RPMI7951 (cell line): ENCODE measurements around the gene CLSTN3. TPM values are rescaled to one million over a fixed set of nuclear protein-coding genes. Genes with fewer than 3 reads are reported as not detected.
"Not testable (repeated sequence)": the region's sequence is repeated elsewhere in the genome, so short reads cannot be mapped to it uniquely, and the experiment has no call there.

Experiments
- DNase-seq: peaks from one replicate; pipeline ENCODE4 v3.0.0-alpha.2; 2012; ENCODE audit warnings: low read depth
- total RNA-seq: library from RNA; depleted of rRNA; stranded (reverse); fragments of >200 nt; shearing (Covaris generic); gene quantifications from 2 replicates; pipeline ENCODE4 v1.2.3, GENCODE V29; 2014

The CLSTN3 gene
- total RNA-seq, 1 experiment from 2014 or later, result 7.3 TPM

DNA sequence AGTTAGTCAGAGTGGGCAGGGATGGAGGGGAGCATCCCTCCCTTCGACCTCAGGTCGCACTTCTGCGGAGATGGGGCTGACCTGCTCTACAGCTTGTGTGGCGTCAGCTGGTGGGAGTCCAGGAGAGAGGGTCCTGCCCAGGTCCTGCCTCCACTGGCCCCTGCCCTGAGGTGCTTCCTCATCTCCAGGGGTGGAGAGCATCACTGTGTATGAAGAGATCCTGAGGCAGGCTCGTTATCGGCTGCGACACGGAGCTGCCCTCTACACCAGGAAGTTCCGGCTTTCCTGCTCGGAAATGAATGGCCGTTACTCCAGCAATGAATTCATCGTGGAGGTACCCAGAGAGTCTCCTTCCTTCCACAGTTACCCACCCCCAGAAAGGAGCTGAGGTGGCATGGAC lies 20.2 kb downstream of the CLSTN3 start:
- no peak for DNase-seq

DNA sequence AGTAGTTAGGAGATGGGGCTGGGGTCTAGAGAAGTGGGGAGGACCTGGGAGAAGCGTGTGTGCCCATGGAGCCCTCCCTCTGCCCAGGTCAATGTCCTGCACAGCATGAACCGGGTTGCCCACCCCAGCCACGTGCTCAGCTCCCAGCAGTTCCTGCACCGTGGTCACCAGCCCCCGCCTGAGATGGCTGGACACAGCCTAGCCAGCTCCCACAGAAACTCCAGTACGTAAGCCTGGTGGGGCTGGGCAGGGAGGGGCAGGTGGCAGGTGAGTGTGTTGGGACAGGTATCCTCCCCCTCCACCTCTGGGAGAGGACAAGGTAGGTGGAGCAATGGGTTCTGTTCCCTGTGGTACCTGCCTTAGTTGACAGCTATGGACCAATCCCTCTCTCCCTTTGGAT lies 20.7 kb downstream of the CLSTN3 start:
- DNase-seq, result no peak

DNA sequence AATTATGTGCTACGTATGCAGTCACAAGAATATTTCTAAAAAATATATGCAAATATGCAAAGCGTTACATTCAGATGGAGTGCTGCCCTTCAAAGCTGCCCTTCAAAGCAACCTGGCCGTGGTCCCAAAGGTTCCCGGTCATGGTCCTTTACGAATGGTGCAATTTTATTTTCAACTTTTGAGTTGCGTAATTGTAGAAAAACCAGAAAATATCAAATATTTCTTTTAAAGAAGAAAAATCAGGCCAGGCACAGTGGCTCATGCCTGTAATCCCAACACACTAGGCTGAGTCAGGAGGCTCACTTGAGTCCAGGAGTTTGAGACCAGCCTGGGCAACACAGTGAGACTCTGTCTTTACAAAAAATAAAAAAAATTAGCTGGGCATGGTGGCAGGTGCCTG lies 21.4 kb downstream of the CLSTN3 start:
- DNase-seq, result no peak

DNA sequence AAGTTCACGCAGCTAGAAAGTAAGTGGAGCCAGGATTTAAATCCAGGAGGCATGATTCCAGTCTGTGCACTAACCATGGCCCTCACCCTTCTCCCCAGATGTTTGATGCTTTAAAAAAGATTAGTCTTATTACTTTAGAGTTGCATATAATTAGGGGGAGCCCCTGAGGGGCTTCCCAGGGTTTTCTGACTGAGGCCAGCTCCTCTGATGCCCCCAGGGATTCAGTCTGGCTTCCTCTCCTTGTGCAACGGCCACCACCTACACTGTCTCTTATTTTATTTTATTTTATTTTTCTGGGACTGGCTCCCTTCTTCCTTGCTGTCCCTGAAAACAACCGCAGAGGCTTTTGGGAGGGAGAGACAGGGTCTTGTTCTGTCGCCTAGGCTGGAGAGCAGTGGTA lies 22.6 kb downstream of the CLSTN3 start:
- no peak for DNase-seq

DNA sequence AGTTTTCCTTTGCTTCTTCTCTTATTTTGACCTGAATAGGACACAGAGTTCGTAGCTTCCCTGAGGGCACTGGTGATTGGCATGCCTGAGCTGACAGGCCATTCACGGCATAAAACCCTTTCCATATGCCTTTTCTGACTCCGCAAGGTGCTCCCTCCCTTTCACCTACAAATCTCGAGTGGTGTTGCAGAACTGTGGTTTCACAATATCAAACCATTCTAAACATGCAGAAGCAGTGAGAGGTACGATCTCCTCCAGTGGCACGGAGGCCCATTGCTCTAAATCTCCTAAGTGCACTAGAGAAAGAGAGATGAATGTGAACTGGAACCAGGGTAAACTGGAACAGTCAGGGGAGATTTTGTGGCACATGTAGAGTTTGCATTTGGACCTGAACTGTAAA lies 23.9 kb downstream of the CLSTN3 start:
- no peak for DNase-seq

DNA sequence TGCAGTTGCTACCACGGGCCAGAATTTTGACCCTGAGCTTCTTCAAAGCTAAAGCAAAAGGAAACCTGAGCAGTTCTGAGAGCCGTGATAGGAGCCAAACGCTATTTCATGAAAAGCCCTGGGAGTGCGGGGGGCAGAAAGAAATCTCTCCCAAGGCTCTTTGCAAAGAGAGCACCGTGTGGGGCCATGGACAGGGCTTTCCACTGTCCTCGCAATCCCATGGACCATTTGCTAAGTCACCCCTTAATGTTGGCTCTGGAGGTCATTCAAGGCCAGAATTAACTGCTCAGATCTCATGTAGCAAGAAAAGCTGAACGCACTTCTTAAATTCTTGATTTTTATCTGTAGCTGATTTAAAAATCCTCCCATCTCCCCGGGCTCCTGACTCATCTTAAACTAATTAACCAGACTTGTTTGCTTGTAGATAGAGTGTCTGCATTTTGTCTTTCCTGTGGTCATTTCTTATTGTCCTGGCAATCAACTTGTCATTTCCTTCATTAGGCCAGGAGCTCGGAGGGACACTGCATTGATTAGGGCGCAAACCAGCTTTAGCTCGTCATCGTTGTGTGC lies 24.8 kb downstream of the CLSTN3 start:
- no peak for DNase-seq

DNA sequence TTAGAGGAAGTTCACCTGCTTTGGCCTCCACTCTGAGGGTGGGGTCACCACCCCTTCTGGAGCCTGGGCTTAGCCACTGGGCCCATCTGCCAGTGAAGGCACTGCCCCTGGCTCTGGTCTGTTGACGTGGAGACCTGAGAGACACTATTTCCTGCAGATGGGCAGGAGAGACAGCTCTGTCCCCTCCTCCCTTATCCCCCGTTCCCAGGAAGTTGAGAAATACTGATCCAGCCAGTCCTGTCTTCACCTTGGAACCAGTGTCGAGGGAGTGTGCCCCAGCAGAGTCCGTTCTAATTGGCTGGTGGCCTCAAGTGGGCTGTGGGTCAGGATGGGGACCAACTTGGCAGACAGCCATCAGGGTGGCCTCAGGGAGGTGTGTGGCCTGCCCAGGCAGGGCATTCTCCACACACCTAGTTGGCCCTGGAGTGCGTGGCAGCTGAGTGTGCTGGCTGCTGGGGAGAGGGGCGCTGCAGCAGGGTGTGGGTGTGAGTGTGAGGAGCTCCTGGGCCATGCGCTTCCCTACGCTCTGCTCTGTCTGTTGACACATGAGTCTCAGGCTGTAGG lies 25.4 kb downstream of the CLSTN3 start:
- DNase-seq, result no peak

DNA sequence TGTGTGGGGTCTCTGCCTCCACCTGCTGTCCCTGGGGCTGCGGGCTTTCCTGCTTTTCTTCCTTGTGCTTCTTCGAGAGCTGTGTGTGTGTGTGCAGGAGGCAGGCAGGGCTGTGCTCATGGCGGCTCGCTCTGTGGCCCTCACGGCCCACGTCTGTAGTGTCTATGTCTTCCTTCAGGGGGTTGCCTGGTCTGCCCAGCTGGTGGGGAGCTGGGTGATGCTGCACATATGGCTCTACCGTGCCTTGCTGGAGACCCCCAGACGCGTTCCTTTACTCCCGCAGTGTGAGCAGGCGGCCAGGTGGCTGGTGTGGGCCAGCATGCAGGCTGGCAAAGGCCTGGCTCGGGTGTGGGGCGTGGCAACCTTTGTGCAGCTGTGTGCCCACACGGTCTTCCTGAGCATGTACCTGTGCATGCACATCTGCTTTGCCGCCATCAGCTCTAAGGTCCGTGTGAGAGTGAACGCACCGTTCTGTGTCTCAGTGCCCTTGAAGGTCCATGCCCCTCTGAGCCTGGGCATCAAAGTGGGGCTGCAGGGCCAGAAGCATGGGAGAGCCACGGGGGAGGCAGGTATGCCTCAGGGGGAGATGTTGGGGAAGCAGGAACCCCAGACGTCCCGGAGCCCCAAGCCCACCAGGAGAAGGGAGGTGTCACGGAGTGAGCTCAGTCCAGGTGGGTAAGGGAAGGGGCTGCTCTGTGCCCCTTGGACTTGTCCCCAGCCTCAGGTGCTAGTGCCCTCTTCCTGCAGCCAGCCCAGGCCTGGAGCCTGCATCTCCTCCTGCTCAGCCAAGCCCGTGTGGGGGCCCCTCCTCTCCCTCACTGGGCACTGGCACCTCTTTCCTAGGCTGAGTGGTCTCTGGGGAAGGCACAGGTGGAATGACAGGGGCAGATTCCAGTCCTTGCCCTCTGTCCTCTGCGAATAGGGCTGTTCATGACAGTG lies 26.4 kb downstream of the CLSTN3 start:
- no peak for DNase-seq

DNA sequence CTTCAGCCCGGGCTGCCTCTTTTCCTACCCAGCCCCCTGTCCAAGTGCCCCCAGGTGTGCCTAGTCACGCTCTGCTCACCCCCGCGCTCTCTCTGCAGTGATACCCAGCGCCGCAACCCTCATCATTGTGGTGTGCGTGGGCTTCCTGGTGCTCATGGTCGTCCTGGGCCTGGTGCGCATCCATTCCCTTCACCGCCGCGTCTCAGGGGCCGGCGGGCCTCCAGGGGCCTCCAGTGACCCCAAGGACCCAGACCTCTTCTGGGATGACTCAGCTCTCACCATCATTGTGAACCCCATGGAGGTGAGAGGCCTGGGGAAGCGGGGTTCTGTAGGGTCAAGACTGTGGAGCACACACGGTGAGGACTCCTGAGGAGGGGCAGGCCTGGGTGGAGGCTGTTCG lies 27.2 kb downstream of the CLSTN3 start:
- DNase-seq, result no peak

DNA sequence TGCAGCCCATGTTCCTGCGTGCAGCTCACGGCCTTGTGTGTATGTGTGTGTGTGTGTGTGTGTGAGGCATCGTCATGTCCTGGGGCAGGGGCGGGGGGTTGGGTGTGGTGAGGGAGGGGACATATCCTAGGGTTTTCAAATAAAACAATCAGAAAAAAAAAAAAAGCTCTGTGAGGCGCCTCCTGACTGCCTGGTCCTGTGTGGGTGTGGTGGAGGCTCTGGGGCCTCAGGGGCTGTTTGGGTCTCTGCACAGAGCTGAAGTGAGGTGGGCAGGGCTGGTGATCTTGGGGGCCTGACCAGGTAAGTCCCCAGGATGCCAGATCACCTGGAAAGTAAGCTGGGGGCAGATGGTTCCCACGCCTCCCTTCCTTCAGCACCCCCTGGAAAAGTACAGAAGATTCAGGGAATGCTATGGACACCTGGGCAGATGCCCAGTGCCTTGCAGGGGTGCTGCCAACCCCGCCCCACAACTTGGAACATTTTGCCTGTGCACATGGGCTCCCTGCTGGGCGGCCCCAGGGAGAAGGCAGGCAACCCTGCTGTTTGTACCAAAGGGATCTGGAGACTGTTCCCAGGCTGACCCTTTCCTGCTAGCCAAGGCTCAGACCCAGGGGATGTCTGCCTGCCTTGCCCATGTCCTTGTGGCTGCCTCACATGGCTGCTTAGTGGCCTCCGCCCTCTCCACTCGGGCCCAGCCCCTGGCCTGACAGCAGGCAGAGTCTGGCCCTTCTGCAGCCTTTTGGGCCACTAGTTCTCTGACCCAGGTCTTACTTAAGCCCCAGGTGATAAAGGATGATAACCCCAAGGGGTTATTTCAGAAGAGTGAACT lies 28.8 kb downstream of the CLSTN3 start:
- DNase-seq, result no peak

DNA sequence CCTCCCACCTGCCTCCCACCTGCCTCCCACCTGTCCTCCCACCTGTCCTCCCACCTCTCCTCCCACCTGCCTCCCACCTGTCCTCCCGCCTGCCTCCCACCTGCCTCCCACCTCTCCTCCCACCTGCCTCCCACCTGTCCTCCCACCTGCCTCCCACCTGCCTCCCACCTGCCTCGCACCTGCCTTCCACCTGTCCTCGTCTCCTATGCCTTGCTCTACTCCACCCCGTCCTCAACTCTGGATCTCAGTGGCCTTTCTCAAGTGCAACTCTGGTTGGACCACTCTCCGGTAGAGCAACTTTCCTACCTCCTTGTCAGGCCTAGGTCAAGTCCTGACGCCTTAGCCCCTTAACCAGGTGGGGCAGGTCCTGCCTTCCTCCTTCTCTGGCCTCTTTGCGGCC lies 30.0 kb downstream of the CLSTN3 start:
- DNase-seq, result no peak

DNA sequence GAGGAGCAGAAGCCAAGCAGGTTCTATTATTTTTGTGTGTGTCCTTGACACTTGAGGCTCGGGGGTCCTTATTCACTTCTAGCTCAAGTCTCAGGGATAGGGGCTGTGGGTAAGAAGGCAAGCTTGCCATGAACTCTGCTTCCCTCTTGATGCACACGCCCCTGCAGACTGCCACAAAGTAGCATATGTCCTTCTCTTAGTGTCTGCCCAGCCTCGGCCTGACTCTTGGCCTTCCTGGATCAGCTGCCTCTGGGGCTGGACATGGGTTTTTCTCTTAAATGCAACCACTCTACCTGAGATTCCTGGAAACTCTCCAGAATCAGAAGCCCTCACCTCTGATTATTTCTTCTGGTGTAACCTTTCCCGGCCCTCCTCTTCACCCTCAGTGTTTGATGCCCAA lies 31.2 kb downstream of the CLSTN3 start:
- no peak for DNase-seq

DNA sequence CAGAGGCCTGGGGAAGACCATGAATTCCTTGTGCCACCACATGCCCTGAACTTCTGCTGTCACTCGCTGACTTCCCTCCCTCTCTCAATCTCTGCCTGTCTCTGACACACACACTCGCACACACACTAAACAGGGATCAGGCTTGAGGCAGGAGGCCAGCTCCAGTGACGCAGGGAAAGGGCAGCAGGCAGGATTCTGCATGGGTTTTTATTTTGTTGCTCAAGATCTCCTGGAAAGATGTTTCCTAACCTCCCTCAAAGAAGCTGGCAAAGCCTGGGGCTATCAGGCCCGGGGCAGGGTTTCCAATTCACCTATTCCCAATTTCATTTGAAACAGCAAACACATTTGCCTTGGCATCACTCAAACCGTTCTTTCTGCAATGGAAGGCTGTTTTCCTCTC lies 31.6 kb downstream of the CLSTN3 start:
- peak; percentile 26 for DNase-seq

DNA sequence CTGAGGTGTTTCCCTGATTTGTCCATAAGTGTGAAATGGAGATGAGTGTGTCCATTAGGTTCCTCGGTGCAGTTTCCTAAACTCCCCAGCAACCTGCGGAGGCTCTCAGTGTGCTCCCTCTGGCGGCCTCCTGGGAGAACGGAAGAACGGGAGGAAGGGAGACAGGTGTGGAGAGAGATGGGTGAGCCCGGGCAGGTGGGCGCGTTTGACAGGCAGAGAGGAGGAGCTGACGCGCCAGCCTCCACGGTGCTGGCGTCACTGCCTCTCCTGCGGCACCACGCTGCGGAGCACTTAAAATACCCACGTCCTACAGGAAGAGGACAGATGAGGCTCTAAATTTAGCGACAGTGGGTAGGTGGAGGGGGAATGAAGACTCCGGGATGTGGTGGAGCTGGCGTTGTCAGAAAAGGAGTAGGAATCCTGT lies 32.5 kb downstream of the CLSTN3 start:
- DNase-seq, result no peak

DNA sequence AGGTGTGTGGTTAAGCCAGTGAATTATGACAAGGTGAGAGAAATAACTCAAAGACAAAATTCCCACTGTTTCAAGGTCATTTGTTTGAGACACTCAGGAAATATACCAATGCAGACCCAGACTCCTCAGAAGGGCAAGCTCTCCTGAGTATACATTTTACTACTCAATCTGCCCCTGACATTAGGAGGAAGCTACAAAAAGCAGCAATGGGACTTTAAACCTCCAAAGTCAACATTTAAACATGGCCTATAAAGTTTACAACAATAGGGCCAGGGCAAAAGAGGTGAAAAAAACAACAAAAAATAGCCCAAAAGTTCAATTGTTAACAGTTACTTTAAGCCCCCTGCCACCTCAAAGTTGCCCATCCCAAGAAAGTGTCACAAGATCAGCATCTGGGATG lies 39.8 kb downstream of the CLSTN3 start:
- DNase-seq, result no peak

DNA sequence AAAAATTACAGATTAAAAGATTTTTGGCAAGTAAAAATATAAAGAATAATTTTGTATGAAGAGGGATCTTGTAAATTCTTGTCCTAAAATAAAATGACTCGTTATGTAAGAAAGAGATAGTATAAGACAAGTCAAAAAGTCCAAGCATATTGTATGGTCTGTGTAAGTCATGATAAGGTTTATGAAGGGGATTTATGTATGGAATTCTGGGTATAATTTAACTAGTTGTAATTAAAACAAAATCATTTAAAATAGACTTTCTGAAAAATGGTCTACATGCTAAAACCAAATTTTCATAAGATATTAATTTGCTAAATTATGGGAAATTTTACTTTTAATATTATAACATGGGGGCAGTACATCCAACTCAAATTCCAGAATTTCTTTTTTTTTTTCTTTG lies 41.7 kb downstream of the CLSTN3 start:
- no peak for DNase-seq

DNA sequence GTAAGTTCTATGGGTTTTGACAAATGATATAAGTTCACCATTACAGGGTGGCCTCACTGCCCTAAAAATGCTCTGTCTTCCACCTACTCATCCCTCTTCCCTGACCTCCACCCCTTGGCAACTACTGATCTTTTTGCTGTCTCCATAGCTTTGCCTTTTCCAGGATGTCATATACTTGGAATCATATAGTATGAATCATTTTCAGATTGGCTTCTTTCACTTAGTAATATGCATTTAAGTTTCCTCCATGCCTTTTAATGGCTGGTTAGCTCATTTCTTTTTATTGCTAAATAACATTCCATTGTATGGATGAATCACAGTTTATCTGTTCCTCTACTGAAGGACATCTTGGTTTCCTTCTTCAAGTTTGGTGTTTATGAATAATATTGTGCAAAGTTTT lies 45.3 kb downstream of the CLSTN3 start:
- DNase-seq, result no peak

DNA sequence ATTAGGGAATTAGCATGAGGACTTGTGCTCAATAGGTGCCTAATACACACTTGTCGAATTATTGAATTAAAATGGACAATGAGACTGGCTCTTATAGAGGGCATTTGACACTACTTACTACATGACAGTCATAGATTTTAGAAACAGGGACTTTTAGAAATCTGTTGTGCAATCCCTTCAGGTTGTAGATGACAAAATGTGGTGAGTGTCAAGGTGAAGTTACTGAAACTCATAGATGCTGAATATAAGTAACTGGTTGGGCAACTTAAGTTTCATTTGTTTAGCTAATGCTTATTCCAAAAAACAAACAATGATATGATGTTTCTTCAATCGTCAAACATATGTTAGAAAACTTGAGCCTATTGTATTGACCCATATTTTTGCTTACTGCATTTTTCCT lies 46.4 kb downstream of the CLSTN3 start:
- no peak for DNase-seq

DNA sequence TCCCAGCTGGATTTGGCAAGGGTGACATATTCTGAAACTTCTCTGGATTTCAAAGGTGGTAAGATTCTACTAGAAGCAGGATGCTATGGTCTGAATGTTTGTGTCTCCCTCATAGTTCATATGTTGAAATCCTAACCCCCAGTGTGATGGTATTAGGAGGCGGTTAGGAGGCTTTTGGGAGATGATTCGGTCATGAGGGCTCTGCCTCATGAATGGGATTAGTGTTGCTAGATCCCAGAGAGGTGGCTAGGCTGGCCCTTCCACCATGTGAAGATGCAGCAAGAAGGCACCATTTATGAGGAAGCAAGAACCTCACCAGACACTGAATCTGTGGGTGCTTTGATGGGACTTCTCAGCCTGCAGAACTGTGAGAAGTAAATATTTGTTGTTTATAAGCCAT lies 48.3 kb downstream of the CLSTN3 start:
- no peak for DNase-seq

DNA sequence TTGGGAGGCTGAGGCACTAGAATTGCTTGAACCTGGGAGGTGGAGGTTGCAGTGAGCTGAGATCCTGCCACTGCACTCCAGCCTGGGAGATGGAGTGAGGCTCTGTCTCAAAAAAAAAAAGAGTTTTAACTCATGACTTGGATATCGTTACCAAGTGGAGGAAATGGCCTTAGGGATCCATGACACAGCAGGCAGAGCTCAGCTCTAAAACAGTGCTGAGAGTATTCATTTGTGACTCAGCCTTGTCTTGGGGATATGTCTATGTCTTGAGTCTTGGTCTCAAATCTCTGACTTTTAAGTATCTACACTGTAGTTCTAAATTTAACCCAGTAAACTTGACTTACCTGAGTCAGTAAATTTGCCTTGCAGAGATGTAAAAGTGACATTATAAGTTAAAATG lies 50.5 kb downstream of the CLSTN3 start:
- peak; percentile 70 for DNase-seq

DNA sequence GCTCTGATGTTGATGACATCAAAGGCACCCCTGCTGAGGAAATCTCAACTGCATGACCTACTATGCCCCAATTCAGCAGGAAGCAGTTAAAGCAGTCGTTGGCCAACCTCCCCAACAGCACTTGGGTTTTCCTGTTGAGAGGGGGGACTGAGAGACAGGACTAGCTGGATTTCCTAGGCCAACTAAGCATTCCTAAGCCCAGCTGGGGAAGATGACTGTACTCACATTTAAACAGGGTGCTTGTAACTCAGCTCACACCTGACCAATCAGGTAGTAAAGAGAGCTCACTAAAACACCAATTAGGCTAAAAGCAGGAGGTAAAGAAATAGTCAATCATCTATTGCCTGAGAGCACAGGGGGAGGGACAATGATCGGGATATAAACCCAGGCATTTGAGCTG lies 55.9 kb downstream of the CLSTN3 start:
- DNase-seq, result not testable (repeated sequence)
